HepG2 (cell line): Measurements from ENCODE around the gene RNH1. TPM values are rescaled to one million over a fixed set of nuclear protein-coding genes. Genes with fewer than 3 reads are reported as not detected.

ENCODE experiments used
- ATAC-seq: fragments of 200-7000 bp; cut with Tn5 transposase; 3 replicates; pipeline ENCODE4 v1.9.1; 2020; ENCODE audit warnings: mild to moderate bottlenecking, moderate library complexity
- BruUV-seq: library from RNA; stranded (reverse); fragments of 400-500 nt; replicated peaks from 2 replicates; lab custom pipeline; 2021; lab: Mats Ljungman, UMichigan
- CTCF ChIA-PET: fragments of 300-600 bp; formaldehyde crosslinking; extraction: SDS; loops from one replicate; lab custom pipeline; 2021; ENCODE audit warnings: low total read pairs, inconsistent platforms, low intra/inter-chr PET ratio; lab: Yijun Ruan, JAX
- POLR2A ChIA-PET: fragments of 350-600 bp; sonication (Branson Sonifier 250); formaldehyde crosslinking; loops from one replicate; lab custom pipeline; 2020; ENCODE audit warnings: antibody characterized with exemption, inconsistent platforms; lab: Yijun Ruan, JAX
- DNase-seq: peaks from one replicate; pipeline ENCODE4 v3.0.0-alpha.2; 2015; ENCODE audit warnings: low spot score
- FAIRE-seq: peaks from 3 replicates; lab custom pipeline; 2011; peaks lifted over from hg19 to GRCh38; lab: Jason Lieb, UNC
- H2AFZ ChIP-seq: one replicate; pipeline ENCODE4 v1.6.1; 2011; ENCODE audit warnings: low read length, inconsistent platforms
- H3K27ac ChIP-seq: fragments of 300-600 bp; 3 replicates; pipeline ENCODE4 v1.8.0; 2011; ENCODE audit warnings: mixed run types, mild to moderate bottlenecking, mixed read lengths, low read length, inconsistent platforms; ENCODE audit not compliant: insufficient read depth; ENCODE audit errors: extremely low read length
- H3K27me3 ChIP-seq, 2 experiments: fragments of 200-600 bp in 1 of 2; 2 replicates in 1 of 2; 3 replicates in 1 of 2; pipeline versions ENCODE4 v1.6.0 to v1.8.0; 2011; ENCODE audit warnings: low read length in 2 of 2, mild to moderate bottlenecking in 2 of 2, moderate library complexity in 2 of 2, inconsistent platforms in 1 of 2; ENCODE audit not compliant: insufficient read depth in 2 of 2, control insufficient read depth in 1 of 2
- H3K36me3 ChIP-seq, 2 experiments: fragments of 200-600 bp in 1 of 2; replicated peaks in 1 of 2; 2 replicates in 1 of 2; 3 replicates in 1 of 2; pipeline versions ENCODE4 v1.5.1 to v1.8.0; 2011; ENCODE audit warnings: low read length in 2 of 2, inconsistent platforms in 1 of 2; ENCODE audit not compliant: insufficient read depth in 2 of 2, control insufficient read depth in 1 of 2
- H3K4me1 ChIP-seq: 2 replicates; pipeline ENCODE4 v1.5.1; 2012; ENCODE audit warnings: low read length, inconsistent platforms; ENCODE audit not compliant: insufficient read depth
- H3K4me2 ChIP-seq: 2 replicates; pipeline ENCODE4 v1.6.0; 2011; ENCODE audit warnings: low read depth, low read length, inconsistent platforms
- H3K4me3 ChIP-seq, 3 experiments: fragments of 200-600 bp in 1 of 3; sonication (generic), shearing (Covaris generic) in 1 of 3; replicated peaks in 1 of 3; 2 replicates each; pipeline ENCODE4 v1.5.1; 2011 to 2016; ENCODE audit warnings: low read length in 3 of 3, inconsistent platforms in 2 of 3, low read depth in 2 of 3, mild to moderate bottlenecking in 2 of 3, control low read depth in 1 of 3, mixed read lengths in 1 of 3; ENCODE audit not compliant: insufficient read depth in 1 of 3
- H3K79me2 ChIP-seq: one replicate; pipeline ENCODE4 v1.6.1; 2011; ENCODE audit warnings: low read length, inconsistent platforms; ENCODE audit not compliant: insufficient read depth
- H3K9ac ChIP-seq: 2 replicates; pipeline ENCODE4 v1.6.0; 2011; ENCODE audit warnings: mild to moderate bottlenecking, low read depth, low read length, inconsistent platforms; ENCODE audit not compliant: insufficient read depth
- H3K9me3 ChIP-seq: 2 replicates; pipeline ENCODE4 v1.5.1; 2012; ENCODE audit warnings: mild to moderate bottlenecking, low read length
- H4K20me1 ChIP-seq: 2 replicates; pipeline ENCODE4 v1.6.0; 2011; ENCODE audit warnings: inconsistent platforms, mild to moderate bottlenecking, low read length, moderate library complexity; ENCODE audit not compliant: insufficient read depth
- HNRNPLL ChIP-seq: fragments of 200-400 bp; formaldehyde crosslinking; IDR thresholded peaks from 2 replicates; pipeline ENCODE4 v1.6.1; 2017; ENCODE audit warnings: mild to moderate bottlenecking, low read depth, low read length; ENCODE audit not compliant: poor library complexity, severe bottlenecking
- RFX1 ChIP-seq: fragments of 450-650 bp; IDR thresholded peaks from 2 replicates; pipeline ENCODE4 v1.6.1; 2017
- TCF12 ChIP-seq, 2 experiments: fragments of 450-650 bp in 1 of 2; sonication (generic) in 1 of 2; formaldehyde crosslinking in 1 of 2; IDR thresholded peaks; 2 replicates each; pipeline versions ENCODE4 v1.6.1 to v1.8.0; 2017 to 2022; ENCODE audit warnings: antibody characterized with exemption in 1 of 2, mild to moderate bottlenecking in 1 of 2, missing genetic modification reagents in 1 of 2, moderate library complexity in 1 of 2
- TMF1 ChIP-seq: sonication (generic); formaldehyde crosslinking; IDR thresholded peaks from 2 replicates; pipeline ENCODE4 v1.8.1; 2022; ENCODE audit warnings: low read depth, missing genetic modification reagents
- XRCC5 ChIP-seq: fragments of 200-400 bp; formaldehyde crosslinking; optimal IDR thresholded peaks from 2 replicates; pipeline ENCODE3; 2017; ENCODE audit warnings: mild to moderate bottlenecking, low read length
- ZNF543 ChIP-seq: sonication (generic); formaldehyde crosslinking; IDR thresholded peaks from 2 replicates; pipeline ENCODE4 v1.4.0; 2020; ENCODE audit warnings: mild to moderate bottlenecking, missing genetic modification reagents
- WGBS: methylation state at CpG from one replicate; pipeline ENCODE4 v1.1.6; 2017; ENCODE audit warnings: low lambda C conversion rate; 5-methylcytosine and 5-hydroxymethylcytosine counted together
- in situ Hi-C: cut with HindIII; loops from 2 replicates; pipeline ENCODE4 v1.10.0; 2017; ENCODE audit warnings: low pct_unique_long_range_greater_than_20kb; ENCODE audit not compliant: extremely low pct_ligation_motif_present
- intact Hi-C: fragments of 100-400 bp; cut with micrococcal nuclease; formaldehyde crosslinking; loops from one replicate; pipeline ENCODE4 v1.10.0; 2022; ENCODE audit not compliant: unreplicated experiment
- polyA plus RNA-seq, 8 experiments: library from polyadenylated mRNA; depleted of rRNA in 3 of 8; stranded (reverse) in 7 of 8; unstranded in 1 of 8; fragments of >200 nt; fragmentation: Illumina TruSeq in 4 of 8; extraction: Trizol in 4 of 8; gene quantifications; 2 replicates each; pipeline versions ENCODE4 v1.2.1 to v1.2.3, GENCODE V29; 2011 to 2016; ENCODE audit warnings: low read depth in 4 of 8, missing spikeins in 1 of 8, mixed read lengths in 1 of 8; ENCODE audit not compliant: insufficient read depth in 1 of 8
- total RNA-seq, 5 experiments: library from RNA; depleted of rRNA; stranded (reverse); fragments of >200 nt; fragmentation: Illumina TruSeq; extraction: Trizol; gene quantifications; 2 replicates each; pipeline ENCODE4 v1.2.3, GENCODE V29; 2016; ENCODE audit warnings: low read depth in 1 of 5

Gene RNH1
- total and polyA plus RNA-seq, 2 of the 13 experiments (the other 11 are each of a cell fraction or from before 2014, with no cell fraction given), result 36.0 to 74.1 TPM

DNA sequence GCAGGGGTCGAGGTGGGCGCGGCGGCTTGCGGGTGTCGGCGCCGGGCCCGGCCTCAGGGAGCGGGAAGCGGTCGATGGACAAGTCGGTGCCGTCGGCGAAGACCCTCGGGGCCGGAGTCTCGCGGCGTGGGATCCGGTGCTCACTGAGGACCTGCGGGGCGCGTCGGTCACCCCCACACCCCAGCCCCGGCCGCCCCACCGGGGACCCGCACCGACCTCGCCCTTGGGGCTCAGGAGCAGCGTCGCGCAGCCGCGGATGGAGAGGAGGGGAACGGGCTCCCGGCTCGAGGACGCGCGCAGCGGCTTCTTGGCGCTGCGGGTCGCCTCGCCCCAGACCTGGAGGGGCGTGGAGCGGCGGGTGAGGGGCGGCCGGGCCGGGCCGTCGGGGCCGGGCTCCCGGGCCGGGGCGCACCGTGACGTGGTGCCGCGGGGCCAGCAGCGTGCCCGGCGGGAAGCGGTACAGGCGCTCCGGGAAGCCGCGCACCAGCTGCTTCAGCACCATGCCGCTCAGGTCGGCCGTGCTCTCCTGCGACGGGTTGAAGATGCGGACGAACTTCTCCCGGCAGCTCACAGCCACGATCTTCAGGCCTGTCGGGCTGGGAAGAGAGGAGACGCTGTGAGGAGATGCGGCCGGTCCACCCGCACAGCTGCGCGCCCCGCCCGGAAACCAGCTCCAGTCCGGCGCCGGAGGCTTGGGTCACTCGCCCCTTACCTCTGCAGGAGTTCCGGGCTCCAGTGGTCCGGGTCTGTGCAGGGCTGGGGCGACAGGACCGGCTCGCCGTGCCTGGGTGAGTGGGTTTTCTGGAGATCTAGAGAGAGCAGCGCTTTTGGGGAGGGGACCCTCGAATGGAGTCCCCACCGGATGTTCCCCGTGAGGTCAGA is 49.0 kb upstream of the RNH1 start:
- H3K27ac ChIP-seq, result no peak overlapping the region
- no peak overlapping the region for H3K9ac ChIP-seq
- H3K79me2 ChIP-seq, result no peaks in the 10 kb centered on the region
- H3K36me3 ChIP-seq, result no peaks in the 10 kb centered on the region
- H4K20me1 ChIP-seq, result no peaks in the 10 kb centered on the region
- FAIRE-seq (no peak), ATAC-seq (no peak), DNase-seq (no peak)
- 95% methylated on average over 78 of the region's 104 CpGs for whole genome bisulfite sequencing
- no TSS peak for BruUV-seq
- intact Hi-C loops (loop anchor here (10.0 kb wide), 1 partner anchor 59 kb away; the partner anchor contains the start of gene IRF7), in situ Hi-C loops (loop anchor here (5.0 to 10.0 kb wide), 2 partner anchors 41 to 69 kb away; partner anchors contain the start of genes CDHR5 and SCT)
- TF ChIP-seq RFX1 (no peak), ZNF543 (CRISPR knock-in tag) (no peak), TMF1 (CRISPR knock-in tag) (no peak), XRCC5 (no peak), HNRNPLL (peak; percentile 14), TCF12 (IDR thresholded peaks at IDR 0.05) (no peak), TCF12 (CRISPR knock-in tag; IDR thresholded peaks at IDR 0.05) (no peak)
- ChIA-PET CTCF (interaction anchor here (0.9 kb wide), 1 partner anchor 172 kb away, joined by 3 read pairs; no protein-coding TSS in a partner anchor), POLR2A (interaction anchor here (2.1 kb wide), 1 partner anchor 20 kb away, joined by 9 read pairs; the partner anchor contains the start of gene PHRF1)
- H3K4me2 ChIP-seq, result peak overlapping the region; percentile 51; the same call in 1 of the 2 replicates
- no peaks in the 10 kb centered on the region for H3K9me3 ChIP-seq
- H3K4me3 ChIP-seq, result peak overlapping the region in 1 of 3 experiments; percentile 28; a peak in 1 of 6 replicates
- H3K4me1 ChIP-seq, result peaks cover 79% of the 10 kb centered on the region
- H2AFZ ChIP-seq, result no peak overlapping the region
- peaks cover 4 to 7% of the 10 kb centered on the region in 2 experiments; a peak in 2 of 5 replicates for H3K27me3 ChIP-seq
